GM12878 (cell line): Measurements from ENCODE around the gene DST. TPM values are rescaled to one million over a fixed set of nuclear protein-coding genes. Genes with fewer than 3 reads are reported as not detected.

ENCODE experiments used
- ATAC-seq: fragments of 200-7000 bp; cut with Tn5 transposase; 3 replicates; pipeline ENCODE4 v1.9.1; 2020; ENCODE audit warnings: mild to moderate bottlenecking, moderate library complexity
- BruUV-seq: library from RNA; stranded (reverse); fragments of 400-500 nt; replicated peaks from 2 replicates; lab custom pipeline; 2021; lab: Mats Ljungman, UMichigan
- CTCF ChIA-PET: fragments of 300-600 bp; sonication (Branson Sonifier 250); formaldehyde crosslinking; extraction: SDS; loops from one replicate; lab custom pipeline; 2021; ENCODE audit warnings: inconsistent platforms; lab: Yijun Ruan, JAX
- POLR2A ChIA-PET: fragments of 350-600 bp; formaldehyde crosslinking; extraction: SDS; loops from one replicate; lab custom pipeline; 2021; ENCODE audit warnings: inconsistent platforms; lab: Charles Lee
- RAD21 ChIA-PET: fragments of 300-600 bp; sonication (Branson Sonifier 250); formaldehyde crosslinking; loops from one replicate; lab custom pipeline; 2023; ENCODE audit warnings: antibody characterized with exemption; ENCODE audit not compliant: unreplicated experiment; lab: Charles Lee
- SMC1A ChIA-PET: fragments of 300-600 bp; sonication (Branson Sonifier 250); formaldehyde crosslinking; loops from one replicate; lab custom pipeline; 2023; ENCODE audit not compliant: unreplicated experiment, uncharacterized antibody; lab: Charles Lee
- DNase-seq: peaks from one replicate; pipeline ENCODE4 v3.0.0-alpha.2; 2011; ENCODE audit warnings: low read depth, low spot score
- FAIRE-seq: peaks from 3 replicates; lab custom pipeline; 2011; peaks lifted over from hg19 to GRCh38; lab: Jason Lieb, UNC
- H2AFZ ChIP-seq: 2 replicates; pipeline ENCODE4 v1.6.0; 2011; ENCODE audit warnings: low read depth, low read length, control low read depth; ENCODE audit not compliant: control insufficient read depth
- H3K27ac ChIP-seq: 2 replicates; pipeline ENCODE4 v1.5.1; 2011; ENCODE audit warnings: control low read depth; ENCODE audit not compliant: control insufficient read depth, insufficient read depth
- H3K27me3 ChIP-seq, 2 experiments: replicated peaks in 1 of 2; 2 replicates each; pipeline versions ENCODE4 v1.6.0 to v1.6.1; 2011; ENCODE audit warnings: low read length in 1 of 2; ENCODE audit not compliant: control insufficient read depth in 2 of 2, insufficient read depth in 2 of 2
- H3K36me3 ChIP-seq, 2 experiments: 2 replicates each; pipeline ENCODE4 v1.5.1; 2011; ENCODE audit warnings: low read length in 1 of 2; ENCODE audit not compliant: control insufficient read depth in 2 of 2, insufficient read depth in 2 of 2
- H3K4me1 ChIP-seq: 2 replicates; pipeline ENCODE4 v1.6.1; 2011; ENCODE audit warnings: mild to moderate bottlenecking, low read length, moderate library complexity, mixed read lengths; ENCODE audit not compliant: control insufficient read depth, insufficient read depth
- H3K4me2 ChIP-seq: 2 replicates; pipeline ENCODE4 v1.6.0; 2011; ENCODE audit warnings: control low read depth; ENCODE audit not compliant: control insufficient read depth, insufficient read depth
- H3K4me3 ChIP-seq: fragments of 200-600 bp; sonication (generic); 2 replicates; pipeline ENCODE4 v1.5.1; 2016
- H3K79me2 ChIP-seq: 2 replicates; pipeline ENCODE4 v1.6.0; 2011; ENCODE audit warnings: low read length; ENCODE audit not compliant: control insufficient read depth, insufficient read depth
- H3K9ac ChIP-seq: 2 replicates; pipeline ENCODE4 v1.8.0; 2011; ENCODE audit warnings: low read length, control low read depth, mixed read lengths; ENCODE audit not compliant: control insufficient read depth, insufficient read depth
- H3K9me3 ChIP-seq: replicated peaks from 3 replicates; pipeline ENCODE4 v1.5.1; 2011; ENCODE audit warnings: mild to moderate bottlenecking, low read length; ENCODE audit not compliant: control insufficient read depth, insufficient read depth
- H4K20me1 ChIP-seq: 2 replicates; pipeline ENCODE4 v1.6.0; 2011; ENCODE audit not compliant: control insufficient read depth, insufficient read depth
- CEBPB ChIP-seq, 2 experiments: fragments of 150-350 bp in 1 of 2; IDR thresholded peaks; 2 replicates each; pipeline ENCODE4 v1.6.1; 2012 to 2014; ENCODE audit warnings: low read depth in 2 of 2, low read length in 2 of 2, borderline replicate concordance in 1 of 2, inconsistent platforms in 1 of 2
- EZH2 ChIP-seq: IDR thresholded peaks from 2 replicates; pipeline ENCODE4 v1.6.1; 2012; ENCODE audit warnings: low read depth, mild to moderate bottlenecking, control low read depth, inconsistent platforms, low read length, borderline replicate concordance; ENCODE audit not compliant: control insufficient read depth
- JUND ChIP-seq: IDR thresholded peaks from 2 replicates; pipeline ENCODE4 v1.6.1; 2012; ENCODE audit warnings: low read depth, mild to moderate bottlenecking, low read length, improper control_type of control experiment, moderate library complexity
- MAX ChIP-seq: IDR thresholded peaks from 2 replicates; pipeline ENCODE4 v1.6.1; 2012; ENCODE audit warnings: low read depth, low read length, improper control_type of control experiment
- POLR2AphosphoS5 ChIP-seq: IDR thresholded peaks from 2 replicates; pipeline ENCODE4 v1.6.1; 2011; ENCODE audit warnings: mild to moderate bottlenecking, low read length, inconsistent platforms
- RBBP5 ChIP-seq: fragments of 200-600 bp; sonication (generic); conservative IDR thresholded peaks from 2 replicates; pipeline ENCODE4 v1.6.1; 2016
- SREBF1 ChIP-seq: IDR thresholded peaks from 2 replicates; pipeline ENCODE4 v1.6.1; 2012; ENCODE audit warnings: mild to moderate bottlenecking, low read length
- TARDBP ChIP-seq: IDR thresholded peaks from 2 replicates; pipeline ENCODE4 v1.6.1; 2016; ENCODE audit warnings: borderline replicate concordance
- WGBS: methylation state at CpG from one replicate; pipeline ENCODE4 v1.1.6; 2016; ENCODE audit warnings: low lambda C conversion rate; ENCODE audit not compliant: insufficient replicate concordance, insufficient coverage; ENCODE audit errors: missing lambda C conversion rate; 5-methylcytosine and 5-hydroxymethylcytosine counted together
- in situ Hi-C: fragments of 300-500 bp; cut with MboI; formaldehyde crosslinking; loops from 9 replicates; pipeline ENCODE4 v1.14.3; 2018; ENCODE audit warnings: mixed read lengths
- intact Hi-C: fragments of 100-400 bp; cut with micrococcal nuclease; formaldehyde crosslinking; loops from one replicate; pipeline ENCODE4 v1.14.2; 2022; ENCODE audit not compliant: unreplicated experiment
- polyA plus RNA-seq, 11 experiments: library from polyadenylated mRNA; depleted of rRNA in 4 of 11; unstranded in 6 of 11; stranded (reverse) in 5 of 11; fragments of >200 nt; fragmentation: Nextera tagmentation in 4 of 11; fragmentation: Illumina TruSeq in 1 of 11; extraction: Ambion mirVana in 4 of 11; extraction: Trizol in 1 of 11; gene quantifications; 1 replicate in 1 of 11; 2 replicates in 10 of 11; pipeline versions ENCODE4 v1.2.1 to v1.2.3, GENCODE V29; 2011 to 2016; ENCODE audit warnings: inconsistent platforms in 2 of 11, missing spikeins in 2 of 11, low read depth in 1 of 11
- total RNA-seq, 4 experiments: library from RNA; depleted of rRNA in 3 of 4; stranded (reverse); fragments of >200 nt in 3 of 4; fragmentation: Illumina TruSeq in 1 of 4; extraction: Trizol in 1 of 4; gene quantifications; 2 replicates each; pipeline versions ENCODE4 v1.2.1 to v1.2.3, GENCODE V29; 2013 to 2021
- TF ChIP-seq, protein P1 (sequence below): IDR thresholded peaks from 2 replicates; pipeline ENCODE4 v1.6.1; 2011; ENCODE audit warnings: low read depth, mild to moderate bottlenecking, low read length, moderate library complexity, borderline replicate concordance; ENCODE audit errors: extremely low read depth
- TF ChIP-seq, protein P2 (sequence below): fragments of 450-650 bp; formaldehyde crosslinking; IDR thresholded peaks from 2 replicates; pipeline ENCODE4 v1.4.0; 2022; ENCODE audit warnings: mild to moderate bottlenecking, moderate library complexity
- TF ChIP-seq, protein P3 (sequence below): fragments of 450-650 bp; IDR thresholded peaks from 2 replicates; pipeline ENCODE4 v1.6.1; 2016; ENCODE audit warnings: mild to moderate bottlenecking, moderate library complexity, borderline replicate concordance

Gene DST
- total and polyA plus RNA-seq, 10 of the 15 experiments (the other 5 are each of a cell fraction or from before 2014, with no cell fraction given), result 32.1 to 156 (median 75.0) TPM

DNA sequence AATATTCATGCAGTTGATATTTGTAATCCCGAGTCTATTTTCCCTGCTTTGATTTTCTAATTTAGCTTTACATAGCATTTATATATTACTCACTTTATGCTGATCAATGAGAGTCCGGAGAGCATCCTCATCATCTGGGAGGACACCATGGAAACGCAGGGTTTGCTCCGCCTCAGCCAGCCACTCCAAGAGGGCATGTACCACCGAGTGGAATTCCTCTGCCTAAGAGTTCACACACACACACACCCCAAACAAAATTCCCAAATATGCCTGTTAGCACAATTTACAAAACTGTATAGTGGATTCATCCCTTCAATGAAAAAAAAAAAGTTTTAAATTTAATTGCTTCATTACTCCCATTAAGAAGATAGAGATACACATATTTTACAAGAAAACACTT is 160.7 kb downstream of the DST start:
- intact Hi-C loops, result no loop called here
- Histone ChIP-seq H3K4me1 (no peaks in the 10 kb centered on the region), H3K4me2 (no peak overlapping the region), H3K27me3 (no peaks in the 10 kb centered on the region), H3K9me3 (peaks cover 3% of the 10 kb centered on the region; the same call in 2 of the 3 replicates), H3K27ac (no peak overlapping the region), H3K79me2 (no peaks in the 10 kb centered on the region), H2AFZ (no peak overlapping the region), H3K4me3 (no peak overlapping the region)
- 52% methylated on average over 5 of the region's 5 CpGs for WGBS
- ChIA-PET RAD21 (no interaction called here), SMC1A (no interaction called here)
- FAIRE-seq (no peak), ATAC-seq (no peak)
- TF ChIP-seq, protein P1, sequence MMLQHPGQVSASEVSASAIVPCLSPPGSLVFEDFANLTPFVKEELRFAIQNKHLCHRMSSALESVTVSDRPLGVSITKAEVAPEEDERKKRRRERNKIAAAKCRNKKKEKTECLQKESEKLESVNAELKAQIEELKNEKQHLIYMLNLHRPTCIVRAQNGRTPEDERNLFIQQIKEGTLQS, result no peak
- TF ChIP-seq POLR2AphosphoS5 (no peak), JUND (no peak), RBBP5 (no peak), SREBF1 (no peak), CEBPB (IDR thresholded peaks at IDR 0.05; ENCODE audit: borderline replicate concordance in 1 of 2, low read depth in 2 of 2, low read length in 2 of 2) (no peak), MAX (no peak), TARDBP (no peak), EZH2 (no peak)
- TF ChIP-seq, protein P2, sequence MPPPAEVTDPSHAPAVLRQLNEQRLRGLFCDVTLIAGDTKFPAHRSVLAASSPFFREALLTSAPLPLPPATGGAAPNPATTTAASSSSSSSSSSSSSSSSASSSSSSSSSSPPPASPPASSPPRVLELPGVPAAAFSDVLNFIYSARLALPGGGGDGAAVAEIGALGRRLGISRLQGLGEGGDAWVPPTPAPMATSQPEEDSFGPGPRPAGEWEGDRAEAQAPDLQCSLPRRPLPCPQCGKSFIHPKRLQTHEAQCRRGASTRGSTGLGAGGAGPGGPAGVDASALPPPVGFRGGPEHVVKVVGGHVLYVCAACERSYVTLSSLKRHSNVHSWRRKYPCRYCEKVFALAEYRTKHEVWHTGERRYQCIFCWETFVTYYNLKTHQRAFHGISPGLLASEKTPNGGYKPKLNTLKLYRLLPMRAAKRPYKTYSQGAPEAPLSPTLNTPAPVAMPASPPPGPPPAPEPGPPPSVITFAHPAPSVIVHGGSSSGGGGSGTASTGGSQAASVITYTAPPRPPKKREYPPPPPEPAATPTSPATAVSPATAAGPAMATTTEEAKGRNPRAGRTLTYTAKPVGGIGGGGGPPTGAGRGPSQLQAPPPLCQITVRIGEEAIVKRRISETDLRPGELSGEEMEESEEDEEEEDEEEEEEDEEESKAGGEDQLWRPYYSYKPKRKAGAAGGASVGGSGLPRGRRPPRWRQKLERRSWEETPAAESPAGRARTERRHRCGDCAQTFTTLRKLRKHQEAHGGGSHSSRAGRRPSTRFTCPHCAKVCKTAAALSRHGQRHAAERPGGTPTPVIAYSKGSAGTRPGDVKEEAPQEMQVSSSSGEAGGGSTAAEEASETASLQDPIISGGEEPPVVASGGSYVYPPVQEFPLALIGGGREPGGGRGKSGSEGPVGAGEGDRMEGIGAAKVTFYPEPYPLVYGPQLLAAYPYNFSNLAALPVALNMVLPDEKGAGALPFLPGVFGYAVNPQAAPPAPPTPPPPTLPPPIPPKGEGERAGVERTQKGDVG (CRISPR knock-in tag), result no peak
- TF ChIP-seq, protein P3, sequence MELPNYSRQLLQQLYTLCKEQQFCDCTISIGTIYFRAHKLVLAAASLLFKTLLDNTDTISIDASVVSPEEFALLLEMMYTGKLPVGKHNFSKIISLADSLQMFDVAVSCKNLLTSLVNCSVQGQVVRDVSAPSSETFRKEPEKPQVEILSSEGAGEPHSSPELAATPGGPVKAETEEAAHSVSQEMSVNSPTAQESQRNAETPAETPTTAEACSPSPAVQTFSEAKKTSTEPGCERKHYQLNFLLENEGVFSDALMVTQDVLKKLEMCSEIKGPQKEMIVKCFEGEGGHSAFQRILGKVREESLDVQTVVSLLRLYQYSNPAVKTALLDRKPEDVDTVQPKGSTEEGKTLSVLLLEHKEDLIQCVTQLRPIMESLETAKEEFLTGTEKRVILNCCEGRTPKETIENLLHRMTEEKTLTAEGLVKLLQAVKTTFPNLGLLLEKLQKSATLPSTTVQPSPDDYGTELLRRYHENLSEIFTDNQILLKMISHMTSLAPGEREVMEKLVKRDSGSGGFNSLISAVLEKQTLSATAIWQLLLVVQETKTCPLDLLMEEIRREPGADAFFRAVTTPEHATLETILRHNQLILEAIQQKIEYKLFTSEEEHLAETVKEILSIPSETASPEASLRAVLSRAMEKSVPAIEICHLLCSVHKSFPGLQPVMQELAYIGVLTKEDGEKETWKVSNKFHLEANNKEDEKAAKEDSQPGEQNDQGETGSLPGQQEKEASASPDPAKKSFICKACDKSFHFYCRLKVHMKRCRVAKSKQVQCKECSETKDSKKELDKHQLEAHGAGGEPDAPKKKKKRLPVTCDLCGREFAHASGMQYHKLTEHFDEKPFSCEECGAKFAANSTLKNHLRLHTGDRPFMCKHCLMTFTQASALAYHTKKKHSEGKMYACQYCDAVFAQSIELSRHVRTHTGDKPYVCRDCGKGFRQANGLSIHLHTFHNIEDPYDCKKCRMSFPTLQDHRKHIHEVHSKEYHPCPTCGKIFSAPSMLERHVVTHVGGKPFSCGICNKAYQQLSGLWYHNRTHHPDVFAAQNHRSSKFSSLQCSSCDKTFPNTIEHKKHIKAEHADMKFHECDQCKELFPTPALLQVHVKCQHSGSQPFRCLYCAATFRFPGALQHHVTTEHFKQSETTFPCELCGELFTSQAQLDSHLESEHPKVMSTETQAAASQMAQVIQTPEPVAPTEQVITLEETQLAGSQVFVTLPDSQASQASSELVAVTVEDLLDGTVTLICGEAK, result no peak
- TF ChIP-seq, all 136 proteins: peak for 0
- ChIA-PET POLR2A (no interaction called here), CTCF (no interaction called here)
- Histone ChIP-seq H3K36me3 (peaks cover 0 to 39% of the 10 kb centered on the region in 2 experiments), H4K20me1 (no peaks in the 10 kb centered on the region), H3K9ac (no peak overlapping the region)
- in situ Hi-C loops, result no loop called here
- DNase-seq, result no peak
- BruUV-seq, result no TSS peak
